Coronary artery (tissue), 2 donors: Measurements from ENCODE around the gene KRT6B.

Experiments used
- DNase-seq: peaks from one replicate; pipeline ENCODE4 v3.0.0-alpha.2; 2017; ENCODE audit warnings: low spot score
- H3K27ac ChIP-seq, 2 donors: fragments of 200-600 bp; sonication (generic); one replicate each; pipeline ENCODE4 v1.5.1; 2016 to 2019
- H3K4me3 ChIP-seq: fragments of 200-600 bp; sonication (generic); 2 replicates; pipeline ENCODE4 v1.5.1; 2016; ENCODE audit warnings: mild to moderate bottlenecking, moderate library complexity
- TF ChIP-seq, protein P1 (sequence below): fragments of 200-600 bp; sonication (generic); IDR thresholded peaks from one replicate; pipeline ENCODE4 v1.5.1; 2019; ENCODE audit warnings: antibody characterized with exemption

The KRT6B gene

GRCh38 chr12:52436000-52436827, 15.7 kb downstream of the KRT6B start:
- H3K4me3 ChIP-seq: no peak overlapping the region
- DNase-seq: no peak
- TF ChIP-seq, protein P1, sequence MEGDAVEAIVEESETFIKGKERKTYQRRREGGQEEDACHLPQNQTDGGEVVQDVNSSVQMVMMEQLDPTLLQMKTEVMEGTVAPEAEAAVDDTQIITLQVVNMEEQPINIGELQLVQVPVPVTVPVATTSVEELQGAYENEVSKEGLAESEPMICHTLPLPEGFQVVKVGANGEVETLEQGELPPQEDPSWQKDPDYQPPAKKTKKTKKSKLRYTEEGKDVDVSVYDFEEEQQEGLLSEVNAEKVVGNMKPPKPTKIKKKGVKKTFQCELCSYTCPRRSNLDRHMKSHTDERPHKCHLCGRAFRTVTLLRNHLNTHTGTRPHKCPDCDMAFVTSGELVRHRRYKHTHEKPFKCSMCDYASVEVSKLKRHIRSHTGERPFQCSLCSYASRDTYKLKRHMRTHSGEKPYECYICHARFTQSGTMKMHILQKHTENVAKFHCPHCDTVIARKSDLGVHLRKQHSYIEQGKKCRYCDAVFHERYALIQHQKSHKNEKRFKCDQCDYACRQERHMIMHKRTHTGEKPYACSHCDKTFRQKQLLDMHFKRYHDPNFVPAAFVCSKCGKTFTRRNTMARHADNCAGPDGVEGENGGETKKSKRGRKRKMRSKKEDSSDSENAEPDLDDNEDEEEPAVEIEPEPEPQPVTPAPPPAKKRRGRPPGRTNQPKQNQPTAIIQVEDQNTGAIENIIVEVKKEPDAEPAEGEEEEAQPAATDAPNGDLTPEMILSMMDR: no peak
- no peak overlapping the region for H3K27ac ChIP-seq

GRCh38 chr12:52435659-52435999, 16.3 kb downstream of the KRT6B start:
- TF ChIP-seq, protein P1: no peak
- no peak for DNase-seq
- no peak overlapping the region for H3K27ac ChIP-seq
- H3K4me3 ChIP-seq: no peak overlapping the region

- TF ChIP-seq, protein P1: no peak
- Histone ChIP-seq H3K4me3 (no peak overlapping the region), H3K27ac (no peak overlapping the region)
- DNase-seq: peak; percentile 22
Observed at GRCh38 chr12:52434760-52435530, 17.0 kb downstream of the KRT6B start.

DNA sequence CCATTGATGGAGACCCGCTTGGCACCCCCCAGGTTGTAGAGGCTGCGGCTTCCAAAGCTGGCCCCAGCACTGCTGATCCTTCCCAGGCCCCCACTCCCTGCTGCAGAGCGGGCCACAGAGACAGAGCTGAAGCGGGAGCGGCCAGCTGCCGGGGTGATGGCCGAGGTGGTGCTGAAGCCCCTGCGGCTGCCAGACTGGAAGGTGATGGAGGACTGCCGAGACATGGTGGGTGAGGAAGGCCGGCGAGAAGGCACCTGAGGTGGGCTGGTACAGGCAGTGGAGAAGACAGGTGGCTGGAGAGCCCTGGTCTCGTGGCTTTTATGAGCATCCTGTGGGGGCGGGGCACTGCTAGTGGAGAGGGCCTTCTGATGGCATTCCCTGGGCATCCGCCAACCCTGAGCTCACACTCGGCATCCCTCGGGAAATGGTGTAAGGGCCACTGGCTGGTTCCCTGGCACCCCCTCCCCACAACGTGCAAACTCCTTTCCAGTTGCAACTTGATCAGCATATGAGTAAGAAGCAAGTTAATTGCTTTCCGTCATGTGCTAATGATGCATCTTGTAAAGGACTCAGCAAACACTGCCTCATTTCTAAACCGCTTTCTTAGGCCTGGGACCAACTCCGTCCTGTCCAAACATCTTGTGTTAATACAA, 17.7 kb downstream of the KRT6B start, which contains the start of gene KRT75:
KRT75 (minus strand) TSS at position 291 of the 653 bp plus-strand sequence; CDS start at position 224, 67 bp downstream.
- Histone ChIP-seq H3K4me3 (no peak within 1 kb of the TSS), H3K27ac (no peak within 1 kb of the TSS)
- DNase-seq: peak; percentile 68
- TF ChIP-seq, protein P1: no peak

GRCh38 chr12:52433501-52434080, 18.4 kb downstream of the KRT6B start:
- peak; percentile 46 for DNase-seq
- Histone ChIP-seq H3K4me3 (no peak overlapping the region), H3K27ac (no peak overlapping the region)
- TF ChIP-seq, protein P1: no peak

DNA sequence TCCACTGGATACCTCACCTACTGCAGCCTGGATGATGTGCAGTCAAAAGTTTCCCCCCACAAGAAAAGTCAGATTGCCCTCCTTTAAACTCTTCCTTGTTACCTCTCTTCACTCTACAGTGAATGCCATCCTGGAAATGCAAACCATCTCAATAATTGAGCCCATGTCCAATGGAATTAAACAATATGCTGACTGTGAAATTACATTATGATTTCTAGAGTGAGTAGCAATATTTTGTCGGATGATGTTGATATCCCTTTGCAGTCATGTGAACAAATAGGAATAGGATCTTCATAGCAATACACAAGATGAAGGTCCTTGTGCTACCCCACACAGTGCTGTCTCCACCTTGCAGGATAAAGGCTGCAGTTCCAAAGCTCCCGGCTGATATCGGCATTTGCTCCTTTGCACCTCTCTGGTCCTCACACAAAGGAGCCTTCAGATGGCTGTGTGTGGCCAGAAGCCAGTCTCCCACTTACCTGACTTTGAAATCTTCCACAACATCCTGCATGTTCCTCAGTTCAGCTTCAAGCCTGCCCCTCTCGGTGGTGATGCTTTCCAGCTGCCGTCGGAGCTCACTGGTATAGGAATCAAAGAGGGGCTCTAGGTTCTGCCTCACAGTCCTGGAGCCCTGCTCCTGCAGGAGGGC, 19.3 kb downstream of the KRT6B start:
- Histone ChIP-seq H3K4me3 (no peak overlapping the region), H3K27ac (no peak overlapping the region)
- DNase-seq: peak; percentile 16
- TF ChIP-seq, protein P1: no peak
